CD4-positive, alpha-beta T cell treated with Interleukin-21 for 1 hour (primary cell): ENCODE data around the gene CNBD2.
A peak's percentile ranks its signal among the peaks of the same experiment; 100 is the strongest.
"Not testable (repeated sequence)": the region's sequence is repeated elsewhere in the genome, so short reads cannot be mapped to it uniquely, and the experiment has no call there.

Source experiments
- DNase-seq: peaks from one replicate; pipeline ENCODE4 v3.0.0-alpha.2; 2020

CNBD2 gene

DNA sequence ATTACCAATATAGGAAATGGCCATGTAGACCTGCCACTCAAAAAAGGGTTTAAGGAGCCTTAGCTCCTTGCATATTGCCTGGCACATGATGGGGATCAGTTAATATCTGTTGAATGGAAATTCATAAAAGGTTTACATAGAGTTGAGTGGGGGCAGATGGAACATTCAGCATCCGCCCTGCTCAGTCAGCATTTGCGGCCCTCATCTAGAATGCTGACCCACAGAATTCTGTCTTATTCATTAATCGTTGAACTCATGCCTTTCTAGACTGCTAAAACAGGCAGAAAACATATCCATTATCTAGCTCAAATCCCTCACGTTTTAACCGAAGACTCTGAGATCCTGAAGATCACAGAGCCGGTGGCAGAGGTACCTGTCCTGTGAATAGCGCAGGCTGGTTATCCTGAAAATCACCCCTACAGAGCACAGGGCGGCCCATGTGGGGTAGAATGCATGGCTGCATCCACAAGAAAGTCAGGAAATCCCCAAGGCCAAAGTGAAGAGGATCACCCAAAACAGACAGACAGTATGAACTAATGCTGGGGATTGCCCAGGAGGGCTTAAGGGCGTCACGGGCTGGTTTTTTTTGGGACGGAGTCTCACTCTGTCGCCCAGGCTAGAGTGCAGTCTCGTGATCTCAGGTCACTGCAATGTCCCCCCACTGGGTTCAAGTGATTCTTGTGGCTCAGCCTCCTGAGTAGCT lies 59.9 kb downstream of the CNBD2 start:
- no peak for DNase-seq

DNA sequence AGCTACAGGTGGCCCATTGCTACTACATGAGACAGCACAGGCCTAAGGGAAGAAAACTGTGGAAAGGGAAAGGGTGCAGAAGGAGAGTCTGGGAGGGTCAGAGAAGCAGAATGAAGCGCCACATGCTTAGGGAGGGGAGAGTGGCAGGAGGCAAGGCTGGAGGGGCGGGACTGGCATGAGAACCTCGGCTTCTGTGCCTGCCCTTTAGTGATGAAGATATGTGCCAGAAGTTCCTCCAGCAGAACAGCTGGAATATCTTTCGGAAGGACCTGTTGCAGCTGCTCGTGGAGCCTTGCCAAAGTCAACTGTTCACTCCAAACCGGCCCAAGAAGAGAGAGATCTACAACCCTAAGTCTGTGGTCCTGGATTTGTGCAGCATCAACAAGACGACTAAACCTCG lies 61.8 kb downstream of the CNBD2 start:
- DNase-seq, result no peak

DNA sequence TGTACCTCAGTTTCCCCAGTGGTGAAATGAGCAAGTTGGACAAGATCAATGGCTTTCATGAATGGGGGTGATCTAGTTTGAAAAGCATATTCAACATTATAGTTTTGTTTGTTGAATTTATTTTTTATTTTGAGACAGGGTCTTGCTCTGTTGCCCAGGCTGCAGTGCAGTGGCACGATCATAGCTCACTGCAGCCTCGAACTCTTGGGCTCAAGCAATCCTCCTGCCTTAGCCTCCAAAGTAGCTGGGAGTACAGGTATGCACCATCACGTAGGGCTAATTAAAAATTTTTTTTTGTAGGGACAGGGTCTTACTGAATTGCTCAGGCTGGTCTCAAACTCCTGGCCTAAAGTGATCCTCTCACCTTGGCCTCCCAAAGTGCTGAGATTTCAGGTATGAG lies 63.4 kb downstream of the CNBD2 start:
- no peak for DNase-seq

DNA sequence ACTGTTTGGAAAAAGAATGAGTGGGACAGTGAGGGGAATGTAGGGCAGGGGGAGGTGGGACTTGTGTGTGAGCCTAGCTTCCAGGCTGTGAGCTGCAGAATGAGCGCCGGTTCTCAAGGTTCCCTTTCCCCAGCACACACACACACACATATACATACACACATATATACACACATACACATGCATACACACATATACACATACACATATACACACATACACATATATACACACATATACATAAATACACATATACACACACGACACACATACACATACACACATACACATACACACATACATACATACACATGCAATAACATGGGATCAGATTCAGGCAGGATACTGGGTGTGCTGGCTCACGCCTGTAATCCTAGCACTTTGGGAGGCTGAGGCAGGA lies 66.5 kb downstream of the CNBD2 start:
- no peak for DNase-seq

DNA sequence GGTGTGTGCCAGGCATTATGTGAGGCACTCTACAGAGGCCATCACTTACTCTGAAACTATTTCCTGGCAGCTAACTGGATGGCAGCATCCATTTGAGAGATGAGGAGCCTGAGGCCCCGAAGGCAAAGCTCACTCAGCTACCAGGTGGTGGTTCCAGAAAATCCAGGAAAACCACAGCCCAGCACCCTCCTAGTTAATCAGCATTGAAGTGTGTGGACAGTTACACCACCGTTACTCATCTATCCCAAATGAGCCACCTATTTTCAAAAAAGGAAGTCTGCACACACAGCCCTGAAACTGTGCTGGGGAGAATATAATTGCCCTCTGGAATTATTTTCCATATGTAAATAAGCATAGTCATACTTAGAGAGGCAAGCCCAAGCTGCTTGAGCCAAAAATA lies 67.4 kb downstream of the CNBD2 start:
- no peak for DNase-seq

DNA sequence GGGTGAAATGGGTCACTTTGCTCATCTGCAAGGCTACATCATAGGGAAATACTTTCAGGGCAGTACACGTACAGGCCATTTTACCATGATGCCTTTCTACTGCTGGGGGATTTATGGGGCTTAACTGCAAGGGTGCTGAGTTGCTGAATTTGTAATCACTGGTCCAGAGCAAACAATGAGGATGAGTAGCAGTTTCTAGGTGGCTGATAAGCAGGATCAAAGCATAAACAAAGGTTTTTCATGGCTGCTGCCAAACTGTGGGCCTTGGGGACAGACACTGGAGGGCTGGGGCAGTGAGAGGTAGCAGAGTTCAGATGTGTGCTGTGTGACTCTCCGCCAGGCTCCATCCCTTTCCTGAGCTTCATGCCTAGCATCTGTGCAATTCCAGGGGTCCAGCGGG lies 68.3 kb downstream of the CNBD2 start:
- DNase-seq, result no peak

DNA sequence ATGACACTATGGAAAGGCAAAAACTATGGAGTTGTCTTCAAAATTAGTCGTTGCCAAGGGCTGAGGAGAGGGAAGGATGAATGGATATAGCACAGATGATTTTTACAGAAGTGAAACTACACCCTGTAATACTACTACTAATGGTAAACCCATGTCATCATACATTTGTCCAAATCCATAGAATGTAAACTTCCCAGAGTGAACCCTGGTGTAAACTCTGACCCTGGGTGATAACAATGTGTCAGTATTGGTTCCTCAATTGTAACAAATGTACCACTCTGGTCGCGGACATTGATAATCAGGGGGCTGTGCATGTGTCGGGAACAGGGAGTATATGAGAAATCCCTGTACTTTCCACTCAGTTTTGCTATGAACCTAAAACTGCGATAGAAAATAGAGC lies 72.2 kb downstream of the CNBD2 start:
- no peak for DNase-seq

DNA sequence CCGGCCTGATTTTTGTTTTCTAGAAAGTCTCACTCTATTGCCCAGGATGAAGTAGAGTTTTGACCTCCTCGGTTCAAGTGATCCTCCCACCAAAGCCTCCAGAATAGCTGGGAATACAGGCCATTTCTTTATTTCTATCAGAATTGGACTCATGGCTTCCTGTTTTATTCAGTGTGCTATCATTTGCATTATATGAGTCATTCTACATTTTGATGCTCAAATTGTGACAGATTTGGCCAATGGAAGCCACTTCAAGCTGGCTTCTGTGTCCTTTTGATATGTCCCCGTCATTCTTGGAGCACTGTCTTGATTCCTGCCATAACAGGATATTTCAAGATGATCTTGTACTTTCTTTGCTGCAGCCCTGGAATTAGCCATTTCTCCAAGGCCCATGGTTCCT lies 75.1 kb downstream of the CNBD2 start:
- no peak for DNase-seq

DNA sequence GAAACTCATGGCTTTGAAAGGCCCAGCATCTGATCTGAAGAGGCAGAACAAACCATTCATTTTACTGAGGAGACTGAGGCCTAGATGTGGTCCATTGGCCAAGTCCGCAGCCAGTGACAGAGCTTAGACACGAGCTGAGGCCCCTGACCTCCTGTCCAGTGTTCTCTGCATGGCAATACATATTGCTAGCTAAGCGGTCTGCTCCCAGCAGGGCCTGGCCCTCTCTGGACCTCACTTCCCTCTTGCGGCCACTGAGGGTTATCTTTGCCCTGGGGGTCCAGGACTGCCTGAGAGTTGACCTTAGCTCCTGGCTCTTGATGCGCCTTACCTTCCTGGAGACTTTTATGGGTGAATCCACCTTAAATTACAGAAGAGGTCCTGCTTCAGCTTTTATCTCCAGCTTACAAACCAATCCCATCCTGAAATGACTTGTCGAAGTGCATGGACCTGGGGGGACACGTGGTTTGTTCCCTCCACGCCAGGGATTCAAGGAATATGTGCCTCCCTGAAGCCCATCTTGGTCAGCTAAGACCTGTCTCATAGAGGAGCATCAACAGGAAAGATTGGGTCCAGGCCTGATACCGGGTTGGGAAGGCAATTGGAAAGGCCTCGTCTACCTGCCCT lies 75.6 kb downstream of the CNBD2 start:
- no peak for DNase-seq

DNA sequence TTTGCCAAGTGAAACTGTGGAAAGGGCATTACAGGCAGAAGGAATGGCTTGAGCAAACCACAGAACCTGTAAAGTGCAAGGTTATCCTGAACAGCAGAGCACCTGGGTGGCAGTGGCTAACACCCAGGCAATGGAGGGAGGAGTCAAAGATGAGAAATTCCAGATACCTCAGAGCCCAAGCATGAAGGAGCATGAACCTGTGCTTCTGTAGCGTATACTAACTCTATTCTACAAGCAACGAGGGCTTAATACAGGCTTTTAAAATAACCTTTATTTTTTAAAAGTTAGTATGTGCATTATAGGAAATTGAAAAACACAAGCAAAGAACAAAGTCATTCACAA lies 77.0 kb downstream of the CNBD2 start:
- no peak for DNase-seq

DNA sequence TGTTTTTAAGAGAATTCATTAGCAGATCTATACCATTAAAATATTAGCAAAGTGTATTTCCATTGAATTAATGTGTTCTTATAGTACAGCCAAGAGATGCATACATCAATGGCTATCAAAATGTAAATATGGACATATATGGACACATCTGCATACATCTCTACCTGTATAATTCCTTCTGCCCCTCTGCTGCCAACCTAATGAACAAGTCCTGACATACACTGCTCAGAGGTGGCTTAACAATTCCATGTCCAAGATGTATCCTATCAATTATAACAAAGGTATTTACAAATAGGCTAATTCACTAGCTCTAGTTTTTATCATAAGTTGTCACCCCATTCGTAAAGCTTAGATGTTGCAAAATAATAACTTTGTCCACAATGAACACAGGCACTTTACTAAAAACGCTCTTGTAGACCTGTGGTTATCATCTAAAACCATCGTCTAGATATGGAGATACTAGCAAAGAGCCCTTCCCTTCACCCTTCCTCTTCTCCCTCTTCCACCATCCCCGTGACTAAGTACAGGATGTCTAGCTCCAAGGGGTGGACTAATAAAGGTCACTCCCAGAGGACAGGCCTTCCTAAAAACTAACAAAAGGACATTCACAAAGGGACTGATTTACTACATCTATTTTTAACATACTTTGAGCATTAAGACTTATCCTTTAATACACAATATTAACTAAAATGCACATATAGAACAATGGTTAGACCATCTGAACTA lies 77.8 kb downstream of the CNBD2 start:
- not testable (repeated sequence) for DNase-seq

DNA sequence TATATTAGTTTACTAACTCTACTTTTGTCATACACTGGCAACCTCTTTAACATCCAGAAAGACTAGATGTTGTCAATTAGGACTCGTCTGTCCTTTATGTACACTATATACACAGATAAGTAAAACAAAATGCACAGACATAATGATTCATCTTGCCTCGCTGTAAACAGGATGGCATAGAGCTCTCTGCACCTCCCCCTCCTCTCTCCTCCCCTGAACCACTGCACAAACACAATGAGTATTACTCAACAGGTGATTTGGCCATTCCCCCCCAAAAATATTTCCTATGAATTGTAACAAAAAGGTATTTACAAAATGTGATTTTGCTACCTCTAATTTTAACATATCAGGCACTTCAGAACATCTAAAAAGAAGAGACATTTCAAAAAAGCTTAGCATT lies 81.0 kb downstream of the CNBD2 start:
- peak; percentile 21 for DNase-seq

DNA sequence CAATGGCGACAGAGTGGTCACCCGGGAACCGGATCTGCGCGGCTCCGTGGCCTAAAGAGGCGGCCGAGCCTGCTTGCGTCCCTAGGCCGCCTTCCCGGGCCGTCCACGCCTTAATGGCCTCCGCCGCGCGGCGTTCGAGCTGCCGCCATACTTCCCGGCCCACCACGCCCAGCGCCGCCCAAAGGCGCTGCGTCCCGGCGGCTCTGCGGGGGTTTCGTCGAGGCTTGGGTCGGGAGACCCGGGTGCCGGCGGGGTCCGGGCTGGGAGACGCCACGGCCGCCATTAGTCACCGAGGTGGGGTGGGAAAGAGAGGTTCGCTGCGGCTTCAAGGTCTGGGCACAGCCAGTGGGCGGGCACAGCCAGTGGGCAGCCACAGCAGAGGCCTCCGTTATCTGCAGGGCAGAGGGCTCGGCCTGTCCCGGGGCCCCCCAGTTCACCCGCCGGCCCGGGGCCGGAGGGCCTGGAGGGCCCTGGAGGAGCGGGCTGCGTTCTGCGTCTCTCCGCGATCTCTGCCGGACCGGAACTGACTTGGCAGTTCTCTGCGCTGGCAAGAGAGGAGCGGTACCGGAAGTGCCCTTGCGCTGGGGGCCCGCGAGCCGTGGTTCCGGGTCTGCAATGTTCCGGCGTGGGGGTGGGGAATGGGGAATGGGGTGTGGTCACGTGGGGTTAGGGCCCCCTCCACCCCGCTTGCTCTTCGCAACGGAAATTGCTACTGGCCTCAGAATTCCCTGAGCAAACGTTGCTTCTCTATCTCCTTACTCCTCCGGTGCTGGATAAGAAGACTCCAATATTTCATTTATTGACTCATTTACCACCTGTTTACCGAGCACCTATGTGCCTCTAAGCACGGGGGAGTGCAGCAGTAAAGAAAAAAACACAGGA lies 82.3 kb downstream of the CNBD2 start:
- peak; percentile 90 for DNase-seq

DNA sequence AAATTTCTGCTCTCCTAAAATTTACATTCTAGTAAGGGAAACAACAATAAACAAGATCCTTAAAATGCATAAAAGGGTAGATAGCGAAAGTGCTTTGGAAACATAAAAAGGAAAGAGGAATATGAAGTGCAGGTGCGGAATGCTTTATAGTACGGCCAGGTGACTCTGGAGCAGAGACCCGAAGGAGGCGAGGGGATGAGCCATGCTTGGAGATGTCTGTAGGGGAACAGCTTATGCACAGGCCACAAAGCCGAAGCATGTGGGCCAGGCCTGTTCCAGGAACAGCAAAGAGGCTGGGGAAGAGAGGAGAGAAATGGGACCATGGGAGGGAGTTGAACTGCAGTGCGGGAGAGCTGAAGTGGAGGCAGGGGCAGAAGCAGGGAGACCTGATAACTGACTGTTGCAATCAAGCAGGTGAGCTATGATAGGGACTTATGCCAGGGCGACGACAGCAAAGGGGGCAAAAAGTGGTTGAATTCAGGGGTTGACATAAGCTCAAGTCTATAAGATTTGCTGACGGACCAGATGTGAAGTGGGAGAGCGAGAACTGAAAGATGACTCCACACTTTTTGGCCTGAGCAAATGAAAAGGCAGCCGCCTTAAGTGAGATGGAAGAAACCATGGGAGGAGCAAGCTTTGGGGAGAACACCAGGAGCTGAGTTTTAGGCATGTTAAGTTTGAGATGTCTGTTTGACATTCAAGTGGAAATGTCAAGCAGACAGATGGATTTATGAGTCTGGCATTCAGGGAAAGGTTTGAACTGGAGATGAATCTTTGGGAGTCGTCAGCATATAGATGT lies 83.1 kb downstream of the CNBD2 start:
- no peak for DNase-seq

DNA sequence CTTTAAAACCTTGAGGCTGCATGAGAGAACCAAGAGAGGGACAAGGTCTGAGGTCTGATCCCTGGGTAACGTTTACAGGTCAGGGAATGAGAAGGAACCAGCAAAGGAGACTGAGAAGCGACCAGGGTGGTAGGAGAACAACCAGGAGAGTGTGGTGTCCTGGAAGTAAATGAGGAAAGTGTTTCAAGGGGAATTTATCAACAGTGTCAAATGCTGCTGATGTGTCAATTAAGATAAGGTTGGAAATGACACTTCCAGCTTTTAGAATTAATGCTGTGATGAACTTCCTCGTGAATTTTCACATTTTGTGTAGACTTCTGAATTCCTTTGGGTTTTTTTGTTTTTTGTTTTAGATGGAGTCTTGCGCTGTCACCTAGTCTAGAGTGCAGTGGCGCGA lies 83.7 kb downstream of the CNBD2 start:
- no peak for DNase-seq

DNA sequence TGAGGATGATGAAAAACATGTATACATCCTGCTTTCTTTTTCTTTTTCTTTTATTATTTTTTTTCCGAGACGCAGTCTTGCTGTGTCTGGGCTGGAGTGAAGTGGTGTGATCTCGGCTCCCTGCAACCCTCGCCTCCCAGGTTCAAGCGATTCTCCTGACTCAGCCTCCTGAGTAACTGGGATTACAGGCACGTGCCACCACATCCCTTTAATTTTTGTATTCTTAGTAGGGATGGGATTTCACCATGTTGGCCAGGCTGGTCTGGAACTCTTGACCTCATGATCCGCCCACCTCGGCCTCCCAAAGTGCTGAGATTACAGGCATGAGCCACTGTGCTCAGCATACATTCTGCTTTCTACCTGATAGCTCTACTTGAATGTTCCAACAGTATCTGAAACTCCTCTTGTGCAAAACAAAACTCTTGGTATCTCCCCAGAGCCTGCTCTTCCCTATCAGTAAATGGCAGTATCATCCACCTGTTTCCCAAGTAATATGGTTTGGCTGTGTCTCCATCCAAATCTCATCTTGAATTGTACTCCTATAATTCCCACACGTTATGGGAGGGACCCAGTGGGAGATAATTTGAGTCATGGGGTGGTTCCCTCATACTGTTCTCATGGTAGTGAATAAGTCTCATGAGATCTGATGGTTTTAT lies 85.6 kb downstream of the CNBD2 start:
- DNase-seq, result not testable (repeated sequence)

DNA sequence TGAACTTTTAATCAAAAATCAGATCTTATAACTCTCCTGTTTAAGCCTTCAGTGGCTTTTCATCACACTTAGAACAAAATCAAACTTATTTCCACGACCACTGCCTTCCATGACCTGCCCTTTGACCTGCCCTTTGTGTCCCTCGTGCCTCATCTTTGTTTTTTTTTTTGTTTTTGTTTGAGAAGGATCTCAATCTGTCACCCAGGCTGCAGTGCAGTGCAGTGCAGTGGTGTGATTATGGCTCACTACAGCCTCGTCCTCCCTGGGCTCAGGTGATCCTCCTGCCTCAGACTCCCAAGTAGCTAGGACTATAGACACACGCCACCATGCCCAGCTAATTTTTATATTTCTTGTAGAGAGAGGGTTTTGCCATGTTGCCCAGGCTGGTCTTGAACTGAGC lies 86.8 kb downstream of the CNBD2 start:
- DNase-seq, result no peak

DNA sequence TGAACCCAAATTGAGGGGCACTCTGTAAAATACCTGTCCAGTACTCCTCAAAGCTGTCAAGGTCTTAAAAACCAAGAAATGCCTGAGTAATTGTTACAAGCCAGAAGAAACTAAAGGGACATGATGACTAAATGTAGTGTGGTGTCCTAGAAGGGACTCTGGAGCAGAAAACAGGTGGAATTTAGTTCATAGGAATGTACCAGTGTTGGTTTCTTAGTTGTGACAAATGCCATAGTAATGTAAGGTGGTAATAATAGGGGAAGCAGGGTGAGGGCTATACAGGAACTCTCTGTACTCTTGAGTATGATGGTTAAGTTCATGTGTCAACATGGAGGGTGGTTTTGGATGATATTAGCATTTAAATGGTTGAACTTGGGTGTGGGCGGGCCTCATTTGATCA lies 92.3 kb downstream of the CNBD2 start:
- DNase-seq, result no peak

DNA sequence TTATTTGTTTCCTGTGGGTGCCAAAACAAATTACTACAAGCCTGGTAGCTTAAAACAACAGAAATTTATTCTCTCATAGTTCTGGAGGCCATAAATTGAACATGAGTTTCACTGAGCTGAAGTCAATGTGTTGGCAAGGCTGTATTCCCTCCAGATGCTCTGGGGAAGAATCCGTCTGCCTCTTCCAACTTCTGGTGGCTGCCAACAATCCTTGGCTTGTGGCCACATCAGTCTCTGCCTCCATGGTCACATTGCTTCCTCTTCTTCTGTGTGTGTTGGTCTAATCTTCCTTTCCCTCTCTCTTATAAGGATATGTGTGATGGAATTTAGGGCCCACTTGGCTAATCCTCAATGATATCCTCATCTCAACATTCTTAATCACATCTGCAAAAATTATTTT lies 93.4 kb downstream of the CNBD2 start:
- DNase-seq, result no peak

DNA sequence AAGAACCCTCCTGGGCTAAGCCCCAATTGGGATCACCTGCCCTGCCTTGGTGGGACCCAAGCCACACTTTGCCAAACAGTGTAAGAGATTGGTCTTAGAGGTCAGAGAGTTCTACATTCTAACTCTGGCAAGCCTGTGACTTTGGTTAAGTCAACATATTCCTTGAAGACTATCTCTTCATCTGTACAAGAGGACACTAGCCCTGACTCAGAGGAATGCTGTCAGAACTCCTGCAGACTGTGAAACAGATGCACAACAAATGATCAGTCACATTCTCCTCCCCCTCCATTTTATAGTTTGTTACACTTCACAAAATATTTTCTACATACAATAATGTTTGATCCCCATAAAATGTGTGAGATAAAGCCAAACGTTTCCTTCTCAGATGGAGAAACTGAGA lies 94.4 kb downstream of the CNBD2 start:
- DNase-seq, result no peak

DNA sequence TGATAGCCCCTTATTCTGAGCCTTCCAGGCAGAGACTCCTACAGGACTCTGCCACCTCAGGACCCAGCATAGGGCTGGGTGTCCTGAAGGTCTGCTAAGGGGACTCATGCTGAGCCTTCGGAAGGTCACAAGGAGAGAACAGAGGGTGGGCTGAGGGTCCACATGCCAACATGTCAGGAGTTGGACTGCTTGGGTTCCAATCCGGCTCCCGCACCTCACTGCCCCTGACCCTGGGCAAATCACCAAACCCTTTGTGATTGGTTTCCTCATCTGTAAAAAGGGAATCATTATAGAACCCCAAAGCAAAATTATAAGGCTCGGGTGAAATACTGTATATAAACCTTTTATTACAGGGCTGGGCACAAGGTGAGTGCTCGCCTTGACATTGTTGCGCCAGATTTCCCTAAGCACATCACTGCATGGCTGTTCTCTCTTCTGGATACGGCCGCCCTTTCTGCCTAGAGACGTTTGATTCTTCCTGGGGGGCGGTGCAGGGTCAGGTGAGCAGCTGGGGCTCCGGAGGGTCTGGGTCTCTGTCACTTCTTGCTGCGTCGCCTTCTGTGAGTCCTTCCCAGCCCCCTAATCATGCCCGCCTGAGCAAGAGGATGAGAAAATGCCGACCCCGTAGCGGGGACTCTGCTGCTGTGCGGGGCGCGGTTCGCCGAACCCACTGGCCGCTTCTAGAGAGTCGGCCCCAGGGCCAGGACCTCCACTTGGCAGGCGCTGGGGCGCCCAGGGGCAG lies 95.7 kb downstream of the CNBD2 start:
- no peak for DNase-seq
